GM23338 (cell line): Measurements from ENCODE around the gene LHX3.

ENCODE experiments used
- CTCF ChIP-seq, 2 experiments: fragments of 200-600 bp in 1 of 2; sonication (generic) in 1 of 2; conservative IDR thresholded peaks; 2 replicates each; pipeline versions ENCODE4 v1.5.1 to v1.6.1; 2016 to 2017; ENCODE audit warnings: antibody characterized with exemption in 2 of 2, low read depth in 2 of 2, mild to moderate bottlenecking in 2 of 2, moderate library complexity in 1 of 2
- EZH2phosphoT487 ChIP-seq: fragments of 200-600 bp; sonication (generic); IDR thresholded peaks from one replicate; pipeline ENCODE4 v1.8.1; 2018; ENCODE audit warnings: antibody characterized with exemption; ENCODE audit not compliant: unreplicated experiment
- JUNB ChIP-seq: IDR thresholded peaks from one replicate; pipeline ENCODE4 v1.6.1; 2016; ENCODE audit warnings: antibody characterized with exemption; ENCODE audit not compliant: unreplicated experiment
- ZNF331 ChIP-seq: fragments of 250-450 bp; sonication (Bioruptor Pico); IDR thresholded peaks from 2 replicates; pipeline ENCODE4 v1.5.0; 2020; ENCODE audit warnings: low read depth, mild to moderate bottlenecking, moderate library complexity

- no peak for TF ChIP-seq CTCF (conservative IDR thresholded peaks at IDR 0.05; ENCODE audit: low read depth in 2 of 2)
- TF ChIP-seq JUNB = no peak
- no peak for TF ChIP-seq EZH2phosphoT487
- TF ChIP-seq ZNF331 = no peak
Measured at GRCh38 chr9:136172412-136173079, 32.4 kb downstream of the LHX3 start.
